DOHH2 (cell line): ENCODE data around the gene PPP2R2B.

Experiments
- H3F3A ChIP-seq: fragments of 200-600 bp; sonication (generic), shearing (Covaris generic); 2 replicates; pipeline ENCODE4 v1.6.0; 2016; ENCODE audit warnings: antibody characterized with exemption, mild to moderate bottlenecking; ENCODE audit not compliant: control insufficient read depth, insufficient read depth
- H3K27ac ChIP-seq: fragments of 200-600 bp; sonication (generic); 2 replicates; pipeline ENCODE4 v1.5.1; 2014; ENCODE audit warnings: low read depth, mild to moderate bottlenecking, low read length, moderate library complexity
- H3K27me3 ChIP-seq: fragments of 200-600 bp; sonication (generic); 2 replicates; pipeline ENCODE4 v1.6.1; 2014; ENCODE audit warnings: mild to moderate bottlenecking, low read length, mixed read lengths; ENCODE audit not compliant: control insufficient read depth
- H3K36me3 ChIP-seq: fragments of 200-600 bp; sonication (generic); 2 replicates; pipeline ENCODE4 v1.6.1; 2014; ENCODE audit warnings: mild to moderate bottlenecking, low read length, moderate library complexity, mixed read lengths; ENCODE audit not compliant: control insufficient read depth
- H3K4me1 ChIP-seq: fragments of 200-600 bp; sonication (generic); 2 replicates; pipeline ENCODE4 v1.6.1; 2014; ENCODE audit warnings: mild to moderate bottlenecking, low read length, mixed read lengths; ENCODE audit not compliant: control insufficient read depth
- H3K4me2 ChIP-seq: fragments of 200-600 bp; sonication (generic); 2 replicates; pipeline ENCODE4 v1.6.0; 2014; ENCODE audit warnings: mild to moderate bottlenecking, low read length, moderate library complexity
- H3K4me3 ChIP-seq: fragments of 200-600 bp; sonication (generic); 2 replicates; pipeline ENCODE4 v1.5.1; 2014; ENCODE audit warnings: mild to moderate bottlenecking, low read length, mixed read lengths
- H3K79me2 ChIP-seq: fragments of 200-600 bp; sonication (generic); 2 replicates; pipeline ENCODE4 v1.6.1; 2014; ENCODE audit warnings: mild to moderate bottlenecking, low read length, mixed read lengths; ENCODE audit not compliant: control insufficient read depth
- H3K9me2 ChIP-seq: fragments of 200-600 bp; sonication (generic); replicated peaks from 2 replicates; pipeline ENCODE4 v1.6.1; 2014; ENCODE audit warnings: mild to moderate bottlenecking, low read length, mixed read lengths; ENCODE audit not compliant: control insufficient read depth
- H3K9me3 ChIP-seq: fragments of 200-600 bp; sonication (generic); 2 replicates; pipeline ENCODE4 v1.6.1; 2014; ENCODE audit warnings: antibody characterized with exemption, low read length, mixed read lengths; ENCODE audit not compliant: control insufficient read depth, insufficient read depth
- H4K20me1 ChIP-seq: fragments of 200-600 bp; sonication (generic); 2 replicates; pipeline ENCODE4 v1.6.0; 2014; ENCODE audit warnings: low read depth, mild to moderate bottlenecking, antibody characterized with exemption, low read length, moderate library complexity; ENCODE audit not compliant: control insufficient read depth, insufficient read depth
- CTCF ChIP-seq: fragments of 200-600 bp; sonication (generic); IDR thresholded peaks from one replicate; pipeline ENCODE4 v1.5.1; 2014; ENCODE audit warnings: antibody characterized with exemption, mild to moderate bottlenecking, low read depth, low read length; ENCODE audit not compliant: poor library complexity, severe bottlenecking
- EZH2phosphoT487 ChIP-seq: fragments of 200-600 bp; sonication (generic); IDR thresholded peaks from 2 replicates; pipeline ENCODE4 v1.6.1; 2017; ENCODE audit warnings: borderline replicate concordance, mild to moderate bottlenecking, antibody characterized with exemption, low read length, moderate library complexity, mixed read lengths

The PPP2R2B gene

GRCh38 chr5:146653560-146653959 is 225.0 kb downstream of the PPP2R2B start:
- Histone ChIP-seq H3F3A (no peaks in the 10 kb centered on the region), H3K9me2 (no peaks in the 10 kb centered on the region), H3K4me1 (no peaks in the 10 kb centered on the region), H4K20me1 (no peaks in the 10 kb centered on the region), H3K79me2 (no peaks in the 10 kb centered on the region), H3K27ac (no peak overlapping the region), H3K9me3 (no peaks in the 10 kb centered on the region), H3K4me2 (no peak overlapping the region), H3K27me3 (no peaks in the 10 kb centered on the region), H3K4me3 (no peak overlapping the region), H3K36me3 (no peaks in the 10 kb centered on the region)
- no peak for TF ChIP-seq CTCF
- no peak for TF ChIP-seq EZH2phosphoT487

- no peaks in the 10 kb centered on the region for H3K36me3 ChIP-seq
- no peaks in the 10 kb centered on the region for H3K9me3 ChIP-seq
- H3K27ac ChIP-seq: no peak overlapping the region
- no peaks in the 10 kb centered on the region for H3K9me2 ChIP-seq
- H3F3A ChIP-seq: no peaks in the 10 kb centered on the region
- H3K4me1 ChIP-seq: no peaks in the 10 kb centered on the region
- H3K79me2 ChIP-seq: no peaks in the 10 kb centered on the region
- no peak for TF ChIP-seq CTCF
- no peak for TF ChIP-seq EZH2phosphoT487
- no peak overlapping the region for H3K4me2 ChIP-seq
- H3K4me3 ChIP-seq: no peak overlapping the region
- no peaks in the 10 kb centered on the region for H4K20me1 ChIP-seq
- H3K27me3 ChIP-seq: no peaks in the 10 kb centered on the region
Observed at GRCh38 chr5:146652547-146652946, 226.0 kb downstream of the PPP2R2B start.

GRCh38 chr5:146647656-146648199 is 230.8 kb downstream of the PPP2R2B start:
- H3K4me3 ChIP-seq: no peak overlapping the region
- H3K36me3 ChIP-seq: no peaks in the 10 kb centered on the region
- no peak overlapping the region for H3K27ac ChIP-seq
- H3F3A ChIP-seq: no peaks in the 10 kb centered on the region
- no peaks in the 10 kb centered on the region for H3K9me2 ChIP-seq
- TF ChIP-seq CTCF (no peak), EZH2phosphoT487 (no peak)
- no peak overlapping the region for H3K4me2 ChIP-seq
- H4K20me1 ChIP-seq: no peaks in the 10 kb centered on the region
- no peaks in the 10 kb centered on the region for H3K4me1 ChIP-seq
- H3K79me2 ChIP-seq: no peaks in the 10 kb centered on the region
- no peaks in the 10 kb centered on the region for H3K9me3 ChIP-seq
- no peaks in the 10 kb centered on the region for H3K27me3 ChIP-seq

DNA sequence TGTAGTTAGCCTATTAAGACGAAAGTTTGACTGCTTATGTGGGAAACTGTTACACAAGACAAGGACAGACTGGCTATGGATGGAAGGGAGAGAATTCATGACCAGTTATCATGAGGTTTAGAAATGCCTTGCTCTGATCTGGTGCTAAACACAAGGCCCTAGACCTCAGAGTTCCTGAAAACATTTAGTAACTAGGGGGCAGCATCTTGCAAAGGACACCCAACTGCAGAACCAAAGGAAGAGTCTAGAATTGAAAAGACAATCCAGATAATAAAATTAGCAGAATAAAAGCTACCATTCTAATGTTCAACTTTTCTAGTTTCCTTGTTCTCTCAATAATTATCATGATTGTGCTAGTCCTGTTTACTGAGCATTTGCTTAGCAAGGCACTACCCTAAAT is 232.1 kb downstream of the PPP2R2B start:
- H3K79me2 ChIP-seq: no peaks in the 10 kb centered on the region
- no peaks in the 10 kb centered on the region for H3K27me3 ChIP-seq
- TF ChIP-seq EZH2phosphoT487: no peak
- no peak for TF ChIP-seq CTCF
- no peaks in the 10 kb centered on the region for H3F3A ChIP-seq
- H3K4me2 ChIP-seq: no peak overlapping the region
- no peaks in the 10 kb centered on the region for H3K9me2 ChIP-seq
- no peaks in the 10 kb centered on the region for H3K9me3 ChIP-seq
- no peak overlapping the region for H3K4me3 ChIP-seq
- no peaks in the 10 kb centered on the region for H3K4me1 ChIP-seq
- no peaks in the 10 kb centered on the region for H4K20me1 ChIP-seq
- no peak overlapping the region for H3K27ac ChIP-seq
- H3K36me3 ChIP-seq: no peaks in the 10 kb centered on the region
